ENCODE results near the gene DDX3X.

Gene DDX3X

GRCh38 chrX:41405551-41405950 is 71.6 kb downstream of the DDX3X start:
- Histone ChIP-seq H3K27ac (ENCODE audit: low read depth, low read length) (no peak overlapping the region), H3K4me1 (ENCODE audit: control insufficient read depth, low read length) (no peaks in the 10 kb centered on the region), H3K36me3 (ENCODE audit: control insufficient read depth, low read length) (no peaks in the 10 kb centered on the region), H3K4me3 (ENCODE audit: low read length) (no peak overlapping the region), H3K9me2 (replicated peaks; ENCODE audit: control insufficient read depth, low read length) (no peaks in the 10 kb centered on the region), H4K20me1 (ENCODE audit: control insufficient read depth, insufficient read depth, low read depth, low read length) (no peaks in the 10 kb centered on the region), H3F3A (ENCODE audit: control insufficient read depth, insufficient read depth) (no peaks in the 10 kb centered on the region), H3K79me2 (ENCODE audit: control insufficient read depth, low read length) (no peaks in the 10 kb centered on the region), H3K4me2 (ENCODE audit: low read length) (no peak overlapping the region), H3K27me3 (ENCODE audit: control insufficient read depth, low read length) (no peaks in the 10 kb centered on the region), H3K9me3 (ENCODE audit: control insufficient read depth, insufficient read depth, low read length) (no peaks in the 10 kb centered on the region)
- no peak for TF ChIP-seq CTCF (IDR thresholded peaks at IDR 0.05; ENCODE audit: low read depth, low read length, poor library complexity, severe bottlenecking)
- TF ChIP-seq EZH2phosphoT487 (IDR thresholded peaks at IDR 0.05; ENCODE audit: borderline replicate concordance, low read length) = no peak

GRCh38 chrX:41406201-41406600 is 72.2 kb downstream of the DDX3X start:
- H3K27me3 ChIP-seq (ENCODE audit: control insufficient read depth, low read length) = no peaks in the 10 kb centered on the region
- TF ChIP-seq CTCF (IDR thresholded peaks at IDR 0.05; ENCODE audit: low read depth, low read length, poor library complexity, severe bottlenecking) (no peak), EZH2phosphoT487 (IDR thresholded peaks at IDR 0.05; ENCODE audit: borderline replicate concordance, low read length) (no peak)
- H3K4me2 ChIP-seq (ENCODE audit: low read length) = no peak overlapping the region
- H3K27ac ChIP-seq (ENCODE audit: low read depth, low read length) = no peak overlapping the region
- H3K4me3 ChIP-seq (ENCODE audit: low read length) = no peak overlapping the region
- no peaks in the 10 kb centered on the region for H3F3A ChIP-seq (ENCODE audit: control insufficient read depth, insufficient read depth)
- H4K20me1 ChIP-seq (ENCODE audit: control insufficient read depth, insufficient read depth, low read depth, low read length) = no peaks in the 10 kb centered on the region
- no peaks in the 10 kb centered on the region for H3K4me1 ChIP-seq (ENCODE audit: control insufficient read depth, low read length)
- H3K36me3 ChIP-seq (ENCODE audit: control insufficient read depth, low read length) = no peaks in the 10 kb centered on the region
- no peaks in the 10 kb centered on the region for H3K9me2 ChIP-seq (replicated peaks; ENCODE audit: control insufficient read depth, low read length)
- H3K9me3 ChIP-seq (ENCODE audit: control insufficient read depth, insufficient read depth, low read length) = no peaks in the 10 kb centered on the region
- H3K79me2 ChIP-seq (ENCODE audit: control insufficient read depth, low read length) = no peaks in the 10 kb centered on the region

GRCh38 chrX:41407816-41408215 is 73.9 kb downstream of the DDX3X start:
- H3F3A ChIP-seq (ENCODE audit: control insufficient read depth, insufficient read depth) = no peaks in the 10 kb centered on the region
- H4K20me1 ChIP-seq (ENCODE audit: control insufficient read depth, insufficient read depth, low read depth, low read length) = no peaks in the 10 kb centered on the region
- no peaks in the 10 kb centered on the region for H3K9me3 ChIP-seq (ENCODE audit: control insufficient read depth, insufficient read depth, low read length)
- no peaks in the 10 kb centered on the region for H3K4me1 ChIP-seq (ENCODE audit: control insufficient read depth, low read length)
- H3K4me2 ChIP-seq (ENCODE audit: low read length) = no peak overlapping the region
- no peaks in the 10 kb centered on the region for H3K9me2 ChIP-seq (replicated peaks; ENCODE audit: control insufficient read depth, low read length)
- no peak overlapping the region for H3K4me3 ChIP-seq (ENCODE audit: low read length)
- no peaks in the 10 kb centered on the region for H3K36me3 ChIP-seq (ENCODE audit: control insufficient read depth, low read length)
- no peak for TF ChIP-seq EZH2phosphoT487 (IDR thresholded peaks at IDR 0.05; ENCODE audit: borderline replicate concordance, low read length)
- no peak for TF ChIP-seq CTCF (IDR thresholded peaks at IDR 0.05; ENCODE audit: low read depth, low read length, poor library complexity, severe bottlenecking)
- no peak overlapping the region for H3K27ac ChIP-seq (ENCODE audit: low read depth, low read length)
- H3K27me3 ChIP-seq (ENCODE audit: control insufficient read depth, low read length) = no peaks in the 10 kb centered on the region
- H3K79me2 ChIP-seq (ENCODE audit: control insufficient read depth, low read length) = no peaks in the 10 kb centered on the region

GRCh38 chrX:41408576-41408975 is 74.6 kb downstream of the DDX3X start:
- H3K27me3 ChIP-seq (ENCODE audit: control insufficient read depth, low read length) = no peaks in the 10 kb centered on the region
- no peak overlapping the region for H3K27ac ChIP-seq (ENCODE audit: low read depth, low read length)
- H3K4me2 ChIP-seq (ENCODE audit: low read length) = no peak overlapping the region
- H3F3A ChIP-seq (ENCODE audit: control insufficient read depth, insufficient read depth) = no peaks in the 10 kb centered on the region
- H3K9me2 ChIP-seq (replicated peaks; ENCODE audit: control insufficient read depth, low read length) = no peaks in the 10 kb centered on the region
- H3K4me3 ChIP-seq (ENCODE audit: low read length) = no peak overlapping the region
- no peaks in the 10 kb centered on the region for H3K9me3 ChIP-seq (ENCODE audit: control insufficient read depth, insufficient read depth, low read length)
- H4K20me1 ChIP-seq (ENCODE audit: control insufficient read depth, insufficient read depth, low read depth, low read length) = no peaks in the 10 kb centered on the region
- no peaks in the 10 kb centered on the region for H3K4me1 ChIP-seq (ENCODE audit: control insufficient read depth, low read length)
- TF ChIP-seq CTCF (IDR thresholded peaks at IDR 0.05; ENCODE audit: low read depth, low read length, poor library complexity, severe bottlenecking) = no peak
- no peak for TF ChIP-seq EZH2phosphoT487 (IDR thresholded peaks at IDR 0.05; ENCODE audit: borderline replicate concordance, low read length)
- H3K79me2 ChIP-seq (ENCODE audit: control insufficient read depth, low read length) = no peaks in the 10 kb centered on the region
- H3K36me3 ChIP-seq (ENCODE audit: control insufficient read depth, low read length) = no peaks in the 10 kb centered on the region
